Upper lobe of right lung (tissue), 1 donor: ENCODE measurements around the gene LAS1L. TPM values are rescaled to one million over a fixed set of nuclear protein-coding genes. Genes with fewer than 3 reads are reported as not detected.
"Not testable (repeated sequence)": the region's sequence is repeated elsewhere in the genome, so short reads cannot be mapped to it uniquely, and the experiment has no call there.

Experiments
- ATAC-seq: fragments of 200-7000 bp; cut with Tn5 transposase; one replicate; pipeline ENCODE4 v1.9.1; 2020; ENCODE audit warnings: mild to moderate bottlenecking, moderate library complexity
- DNase-seq: peaks from one replicate; pipeline ENCODE4 v3.0.0-alpha.2; 2020
- H3K27ac ChIP-seq: fragments of 200-600 bp; one replicate; pipeline ENCODE4 v1.8.0; 2022
- H3K27me3 ChIP-seq: fragments of 200-600 bp; one replicate; pipeline ENCODE4 v1.8.0; 2022; ENCODE audit warnings: mild to moderate bottlenecking
- H3K36me3 ChIP-seq: fragments of 200-600 bp; one replicate; pipeline ENCODE4 v1.8.0; 2022
- H3K4me1 ChIP-seq: fragments of 200-600 bp; one replicate; pipeline ENCODE4 v1.8.0; 2022
- H3K4me3 ChIP-seq: fragments of 200-600 bp; one replicate; pipeline ENCODE4 v1.8.0; 2022; ENCODE audit warnings: mild to moderate bottlenecking
- H3K9me3 ChIP-seq: fragments of 200-600 bp; one replicate; pipeline ENCODE4 v1.8.0; 2022
- CTCF ChIP-seq: fragments of 200-600 bp; IDR thresholded peaks from one replicate; pipeline ENCODE4 v1.8.0; 2022; ENCODE audit warnings: antibody characterized with exemption
- intact Hi-C: fragments of 100-400 bp; cut with DNase I; formaldehyde crosslinking; loops from one replicate; pipeline ENCODE4 v1.11.0; 2022
- total RNA-seq: library from RNA; stranded (reverse); fragmentation: NEBNext Ultra II Directional; extraction: Animal tissue kit (Norgen Biotek cat#: 25700); gene quantifications from one replicate; pipeline ENCODE4 v1.2.1, GENCODE V29; 2021
- donor health status: DM: no; HTN: yes; CAD: no; lungs with severe emphysema.

The LAS1L gene
- total RNA-seq, 1 donor from 2014 or later, result 22.8 TPM

- no peak for ATAC-seq
- intact Hi-C loops, result no loop called here
Measured at GRCh38 chrX:65524139-65524538, 10.4 kb downstream of the LAS1L start.

GRCh38 chrX:65522739-65523372 is 11.7 kb downstream of the LAS1L start:
- no peaks in the 10 kb centered on the region for H3K4me1 ChIP-seq
- H3K27me3 ChIP-seq, result no peaks in the 10 kb centered on the region
- H3K9me3 ChIP-seq, result no peaks in the 10 kb centered on the region
- H3K36me3 ChIP-seq, result peaks cover 52% of the 10 kb centered on the region
- TF ChIP-seq CTCF, result no peak
- ATAC-seq (no peak), DNase-seq (no peak)
- intact Hi-C loops, result no loop called here
- H3K27ac ChIP-seq, result no peak overlapping the region
- no peak overlapping the region for H3K4me3 ChIP-seq

More at GRCh38 chrX:65524139-65524538, 10.4 kb downstream of the LAS1L start:
- Histone ChIP-seq H3K27me3 (no peaks in the 10 kb centered on the region), H3K27ac (no peak overlapping the region), H3K36me3 (peaks cover 55% of the 10 kb centered on the region), H3K4me3 (no peak overlapping the region), H3K4me1 (no peaks in the 10 kb centered on the region), H3K9me3 (no peaks in the 10 kb centered on the region)
- no peak for TF ChIP-seq CTCF
- DNase-seq, result no peak

GRCh38 chrX:65519530-65519929 is 15.1 kb downstream of the LAS1L start:
- H3K27ac ChIP-seq, H3K27me3 ChIP-seq, intact Hi-C loops, ATAC-seq, H3K4me1 ChIP-seq, H3K4me3 ChIP-seq, H3K9me3 ChIP-seq, DNase-seq: not testable (repeated sequence)
- H3K36me3 ChIP-seq, result peaks cover 43% of the 10 kb centered on the region

- H3K4me3 ChIP-seq, result not testable (repeated sequence)
Measured at GRCh38 chrX:65518980-65519379, 15.6 kb downstream of the LAS1L start.

GRCh38 chrX:65517923-65518322 is 16.7 kb downstream of the LAS1L start:
- Histone ChIP-seq H3K9me3 (no peaks in the 10 kb centered on the region), H3K36me3 (peaks cover 35% of the 10 kb centered on the region), H3K4me1 (no peaks in the 10 kb centered on the region), H3K27ac (no peak overlapping the region), H3K4me3 (no peak overlapping the region), H3K27me3 (no peaks in the 10 kb centered on the region)
- ATAC-seq (no peak), DNase-seq (no peak)
- no peak for TF ChIP-seq CTCF
- intact Hi-C loops, result no loop called here

More at GRCh38 chrX:65518980-65519379, 15.6 kb downstream of the LAS1L start:
- ATAC-seq, H3K4me1 ChIP-seq, DNase-seq, H3K9me3 ChIP-seq, intact Hi-C loops, H3K27ac ChIP-seq, H3K27me3 ChIP-seq: not testable (repeated sequence)
- peaks cover 43% of the 10 kb centered on the region for H3K36me3 ChIP-seq

GRCh38 chrX:65516756-65517155 is 17.8 kb downstream of the LAS1L start:
- intact Hi-C loops, result no loop called here
- ATAC-seq, result no peak

More at GRCh38 chrX:65516756-65517155, 17.8 kb downstream of the LAS1L start:
- H3K27ac ChIP-seq, result no peak overlapping the region
- H3K4me1 ChIP-seq, result no peaks in the 10 kb centered on the region
- no peaks in the 10 kb centered on the region for H3K9me3 ChIP-seq
- no peak for DNase-seq
- no peaks in the 10 kb centered on the region for H3K27me3 ChIP-seq
- no peak overlapping the region for H3K4me3 ChIP-seq
- no peak for TF ChIP-seq CTCF
- peaks cover 24% of the 10 kb centered on the region for H3K36me3 ChIP-seq
